Aorta (tissue), 5 donors: ENCODE results near the gene SLC4A1. TPM values are rescaled to one million over a fixed set of nuclear protein-coding genes. Genes with fewer than 3 reads are reported as not detected.

Source experiments
- ATAC-seq: fragments of 200-7000 bp; cut with Tn5 transposase; one replicate; pipeline ENCODE4 v1.9.1; 2022; ENCODE audit warnings: moderate library complexity; ENCODE audit not compliant: low FRiP score
- DNase-seq, 2 donors: peaks; one replicate each; pipeline ENCODE4 v3.0.0-alpha.2; 2020
- H3K27ac ChIP-seq, 2 donors: one replicate each; pipeline ENCODE4 v1.5.1; 2013; ENCODE audit warnings: low read length in 2 of 2, mild to moderate bottlenecking in 2 of 2, moderate library complexity in 2 of 2, control low read depth in 1 of 2, inconsistent platforms in 1 of 2, low read depth in 1 of 2
- H3K27me3 ChIP-seq, 2 donors: one replicate each; pipeline ENCODE4 v1.6.1; 2013; ENCODE audit warnings: control low read depth in 1 of 2, low read length in 1 of 2, mild to moderate bottlenecking in 1 of 2, moderate library complexity in 1 of 2; ENCODE audit not compliant: insufficient read depth in 2 of 2, control insufficient read depth in 1 of 2
- H3K36me3 ChIP-seq, 2 donors: one replicate each; pipeline ENCODE4 v1.6.1; 2013; ENCODE audit warnings: control low read depth in 1 of 2, low read length in 1 of 2, mild to moderate bottlenecking in 1 of 2; ENCODE audit not compliant: insufficient read depth in 2 of 2, control insufficient read depth in 1 of 2
- H3K4me1 ChIP-seq, 2 donors: one replicate each; pipeline ENCODE4 v1.6.1; 2013; ENCODE audit warnings: low read length in 2 of 2, control low read depth in 1 of 2, mild to moderate bottlenecking in 1 of 2, moderate library complexity in 1 of 2; ENCODE audit not compliant: insufficient read depth in 2 of 2, control insufficient read depth in 1 of 2
- H3K4me3 ChIP-seq, 2 donors: one replicate each; pipeline ENCODE4 v1.5.1; 2013; ENCODE audit warnings: low read length in 2 of 2, control low read depth in 1 of 2, mild to moderate bottlenecking in 1 of 2
- H3K9me3 ChIP-seq: one replicate; pipeline ENCODE4 v1.6.1; 2013; ENCODE audit warnings: mild to moderate bottlenecking, low read length; ENCODE audit not compliant: control insufficient read depth
- WGBS, 2 donors: extraction: QIAGEN DNeasy Blood & Tissue Kit; methylation state at CpG; one replicate each; pipeline ENCODE4 v1.1.7; 2013; 5-methylcytosine and 5-hydroxymethylcytosine counted together
- intact Hi-C, 2 donors: fragments of 100-400 bp; cut with DNase I; formaldehyde crosslinking; loops; one replicate each; pipeline versions ENCODE4 v1.14.2 to v1.15.0; 2022
- polyA plus RNA-seq, 2 donors: library from polyadenylated mRNA; stranded (reverse); fragments of 200-250 nt; gene quantifications; one replicate each; pipeline ENCODE4 v1.2.3, GENCODE V29; 2013
- total RNA-seq, 2 donors: library from RNA; stranded (reverse); fragmentation: NEBNext Ultra II Directional; extraction: Animal tissue kit (Norgen Biotek cat#: 25700); gene quantifications; one replicate each; pipeline ENCODE4 v1.2.1, GENCODE V29; 2021
- donor health status: healthy with polysubstance abuse.
- donor health status: Bipolar disorder and iron deficiency.
- donor health status: DM: no; HTN: no; CAD: no.
- donor health status: DM: no; HTN: no; CAD: no.
- donor health status: DM: yes; HTN: yes; CAD: no.

The SLC4A1 gene
- total and polyA plus RNA-seq, 4 donors: 0.08 to 10.2 (median 0.89) TPM

GRCh38 chr17:44216694-44217093 is 51.2 kb downstream of the SLC4A1 start:
- WGBS, 2 donors: 67 to 68% methylated on average over 5 of the region's 5 CpGs
- Histone ChIP-seq H3K36me3 (peaks cover 5 to 9% of the 10 kb centered on the region in 2 donors), H3K9me3 (no peaks in the 10 kb centered on the region), H3K27me3 (no peaks in the 10 kb centered on the region), H3K4me3 (no peak overlapping the region), H3K27ac (no peak overlapping the region), H3K4me1 (no peaks in the 10 kb centered on the region)
- DNase-seq (no peak), ATAC-seq (no peak)
- intact Hi-C loops: loop anchor here in 1 of 2 donors (10.0 kb wide), 1 partner anchor 288 kb away; the partner anchor contains the start of gene GPATCH8

GRCh38 chr17:44216173-44216572 is 51.8 kb downstream of the SLC4A1 start:
- ATAC-seq: no peak
- H3K36me3 ChIP-seq: peaks cover 5 to 9% of the 10 kb centered on the region in 2 donors
- intact Hi-C loops: loop anchor here in 1 of 2 donors (10.0 kb wide), 1 partner anchor 289 kb away; the partner anchor contains the start of gene GPATCH8
- 74 to 77% methylated on average over 5 of the region's 5 CpGs for WGBS, 2 donors
- H3K27me3 ChIP-seq: no peaks in the 10 kb centered on the region
- no peaks in the 10 kb centered on the region for H3K9me3 ChIP-seq
- no peak overlapping the region for H3K27ac ChIP-seq
- DNase-seq: no peak
- no peak overlapping the region for H3K4me3 ChIP-seq
- no peaks in the 10 kb centered on the region for H3K4me1 ChIP-seq

- WGBS, 2 donors: 86 to 88% methylated on average over 6 of the region's 6 CpGs
- H3K9me3 ChIP-seq: no peaks in the 10 kb centered on the region
- no peak overlapping the region for H3K27ac ChIP-seq
- DNase-seq (no peak), ATAC-seq (no peak)
- H3K4me3 ChIP-seq: no peak overlapping the region
- intact Hi-C loops: loop anchor here in 1 of 2 donors (10.0 kb wide), 1 partner anchor 290 kb away; the partner anchor contains the start of gene GPATCH8
- peaks cover 5 to 9% of the 10 kb centered on the region in 2 donors for H3K36me3 ChIP-seq
- no peaks in the 10 kb centered on the region for H3K27me3 ChIP-seq
- H3K4me1 ChIP-seq: no peaks in the 10 kb centered on the region
Observed at GRCh38 chr17:44214896-44215295, 53.0 kb downstream of the SLC4A1 start.

- no peak overlapping the region for H3K4me3 ChIP-seq
- no peaks in the 10 kb centered on the region for H3K27me3 ChIP-seq
- peaks cover 5 to 12% of the 10 kb centered on the region in 2 donors for H3K36me3 ChIP-seq
- H3K4me1 ChIP-seq: no peaks in the 10 kb centered on the region
- ATAC-seq (no peak), DNase-seq (no peak)
- WGBS, 2 donors: 97 to 100% methylated on average over 1 of the region's 1 CpG
- H3K27ac ChIP-seq: no peak overlapping the region
- H3K9me3 ChIP-seq: no peaks in the 10 kb centered on the region
- intact Hi-C loops: loop anchor here in 1 of 2 donors (10.0 kb wide), 1 partner anchor 291 kb away; the partner anchor contains the start of gene GPATCH8
Observed at GRCh38 chr17:44214230-44214494, 53.8 kb downstream of the SLC4A1 start.

GRCh38 chr17:44213403-44214229 is 54.3 kb downstream of the SLC4A1 start:
- Histone ChIP-seq H3K4me1 (no peaks in the 10 kb centered on the region), H3K27me3 (no peaks in the 10 kb centered on the region), H3K27ac (no peak overlapping the region), H3K9me3 (no peaks in the 10 kb centered on the region), H3K4me3 (no peak overlapping the region), H3K36me3 (peaks cover 5 to 12% of the 10 kb centered on the region in 2 donors)
- DNase-seq: peak in 1 of 2 donors; percentile 71
- no peak for ATAC-seq
- WGBS, 2 donors: 83 to 85% methylated on average over 15 of the region's 15 CpGs
- intact Hi-C loops: loop anchor here in 1 of 2 donors (10.0 kb wide), 1 partner anchor 291 kb away; the partner anchor contains the start of gene GPATCH8

GRCh38 chr17:44212507-44213402 is 55.2 kb downstream of the SLC4A1 start:
- DNase-seq (peak in 1 of 2 donors; percentile 76), ATAC-seq (no peak)
- Histone ChIP-seq H3K36me3 (peaks cover 5 to 12% of the 10 kb centered on the region in 2 donors), H3K27ac (no peak overlapping the region), H3K4me1 (no peaks in the 10 kb centered on the region), H3K27me3 (no peaks in the 10 kb centered on the region), H3K9me3 (no peaks in the 10 kb centered on the region), H3K4me3 (no peak overlapping the region)
- intact Hi-C loops: loop anchor here in 1 of 2 donors (10.0 kb wide), 1 partner anchor 292 kb away; the partner anchor contains the start of gene GPATCH8
- 58 to 64% methylated on average over 30 to 31 of the region's 31 CpGs for WGBS, 2 donors

GRCh38 chr17:44211281-44212265 is 56.4 kb downstream of the SLC4A1 start:
- Histone ChIP-seq H3K36me3 (peaks cover 5 to 14% of the 10 kb centered on the region in 2 donors), H3K27ac (no peak overlapping the region)
- ATAC-seq: no peak

More at GRCh38 chr17:44211281-44212265, 56.4 kb downstream of the SLC4A1 start:
- no peak overlapping the region for H3K4me3 ChIP-seq
- 89% methylated on average over 30 of the region's 30 CpGs for WGBS, 2 donors
- H3K9me3 ChIP-seq: no peaks in the 10 kb centered on the region
- H3K27me3 ChIP-seq: no peaks in the 10 kb centered on the region
- H3K4me1 ChIP-seq: no peaks in the 10 kb centered on the region
- no peak for DNase-seq
- intact Hi-C loops: loop anchor here in 1 of 2 donors (10.0 kb wide), 1 partner anchor 293 kb away; the partner anchor contains the start of gene GPATCH8
